ENCODE measurements around the gene PXYLP1. TPM values are rescaled to one million over a fixed set of nuclear protein-coding genes. Genes with fewer than 3 reads are reported as not detected.
A peak's percentile ranks its signal among the peaks of the same experiment; 100 is the strongest.

PXYLP1 gene
- total and polyA plus RNA-seq, 9 of the 15 experiments (the other 6 are each of a cell fraction or from before 2014, with no cell fraction given): 0.80 to 2.9 (median 1.3) TPM

DNA sequence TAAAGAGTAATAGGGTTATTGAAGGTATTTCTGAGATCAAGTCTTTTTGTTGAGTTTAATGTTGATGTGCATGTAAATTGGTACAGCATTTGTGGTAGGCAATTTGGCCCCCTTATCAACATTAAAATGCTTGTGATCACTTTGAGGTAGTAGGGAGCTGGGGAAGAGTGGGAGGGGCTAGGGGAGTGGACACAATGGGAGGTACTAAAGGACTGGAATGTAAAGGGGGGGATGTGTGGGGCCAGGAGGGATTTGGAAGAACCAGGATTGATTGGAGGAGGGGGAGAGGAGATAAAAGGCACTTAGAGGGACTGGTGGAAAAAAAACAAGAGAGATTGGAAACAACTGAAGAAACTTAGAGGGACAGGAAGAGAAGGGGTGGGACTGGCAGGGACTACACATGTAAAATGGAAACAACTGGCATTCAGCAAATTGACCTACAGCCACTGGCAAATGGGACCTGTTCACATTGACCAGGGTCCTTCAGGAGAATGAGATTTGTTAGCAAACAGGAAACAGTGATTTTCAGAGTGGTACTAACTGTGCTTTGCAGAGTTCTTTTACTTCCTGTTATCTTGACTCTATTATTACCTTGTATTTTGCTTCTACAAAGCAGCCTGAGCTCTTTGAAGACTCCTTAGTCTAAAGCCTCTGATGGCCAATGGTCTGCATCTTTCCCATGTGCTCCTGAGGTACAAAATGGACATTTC lies 88.9 kb downstream of the PXYLP1 start:
- intact Hi-C loops (cut with micrococcal nuclease) (no loop called here), in situ Hi-C loops (cut with MboI) (no loop called here)
- Histone ChIP-seq H3K27me3 (ENCODE audit: control insufficient read depth in 2 of 2, insufficient read depth in 2 of 2, low read length in 2 of 2) (no peaks in the 10 kb centered on the region), H3K9me1 (ENCODE audit: control insufficient read depth, insufficient read depth, low read length) (no peaks in the 10 kb centered on the region), H3K9me3 (replicated peaks; ENCODE audit: control insufficient read depth, insufficient read depth, low read depth, low read length) (no peaks in the 10 kb centered on the region; the same call in 1 of the 2 replicates), H3K36me3 (ENCODE audit: control insufficient read depth, insufficient read depth, low read length) (no peaks in the 10 kb centered on the region), H3K4me2 (ENCODE audit: insufficient read depth, low read length) (no peak overlapping the region), H3K4me3 (no peak overlapping the region), H4K20me1 (replicated peaks; ENCODE audit: control insufficient read depth, insufficient read depth, low read length) (no peaks in the 10 kb centered on the region), H3K27ac (ENCODE audit: extremely low read depth, low read depth, low read length) (no peak overlapping the region), H2AFZ (ENCODE audit: low read depth, low read length) (peak overlapping the region; percentile 46; the same call in 1 of the 2 replicates), H3K4me1 (replicated peaks in 1 of 2; ENCODE audit: control insufficient read depth in 2 of 2, insufficient read depth in 2 of 2, low read length in 2 of 2) (peaks cover 0 to 3% of the 10 kb centered on the region in 2 experiments; a peak in 1 of 5 replicates), H3K79me2 (ENCODE audit: control insufficient read depth, insufficient read depth, low read length) (no peaks in the 10 kb centered on the region), H3K9ac (ENCODE audit: insufficient read depth in 1 of 2, low read depth in 2 of 2, low read length in 2 of 2) (no peak overlapping the region)
- ATAC-seq: 0 out of 3 replicates have a peak, but pooled peaks have one; percentile 35
- BruUV-seq (replicated peaks): no TSS peak
- no peak for FAIRE-seq
- TF ChIP-seq PRDM10 (IDR thresholded peaks at IDR 0.05; ENCODE audit: partially characterized antibody) (peak; percentile 94), TCF3 (CRISPR knock-in tag; IDR thresholded peaks at IDR 0.05) (no peak)
- DNase-seq (ENCODE audit: extremely low read depth in 1 of 4, low spot score in 3 of 4): no peak
- CTCF ChIA-PET (ENCODE audit: low intra/inter-chr PET ratio): no interaction called here
- POLR2A ChIA-PET: interaction anchor here (0.6 kb wide), 1 partner anchor 22 kb away, joined by 3 read pairs; no protein-coding TSS in a partner anchor

Data from K562 (cell line).